Neural progenitor cell (in vitro differentiated cells): ENCODE data around the gene RANGAP1. TPM values are rescaled to one million over a fixed set of nuclear protein-coding genes. Genes with fewer than 3 reads are reported as not detected.

Experiments used
- DNase-seq: peaks from one replicate; pipeline ENCODE4 v3.0.0-alpha.2; 2016; ENCODE audit warnings: low spot score
- H2AFZ ChIP-seq: fragments of 200-600 bp; sonication (generic); replicated peaks from 2 replicates; pipeline ENCODE4 v1.6.1; 2016; ENCODE audit warnings: antibody characterized with exemption
- H3F3A ChIP-seq: fragments of 200-600 bp; sonication (generic); 2 replicates; pipeline ENCODE4 v1.6.1; 2016; ENCODE audit warnings: antibody characterized with exemption, low read depth
- H3K27ac ChIP-seq: fragments of 200-600 bp; sonication (generic); 2 replicates; pipeline ENCODE4 v1.5.1; 2016; ENCODE audit warnings: mild to moderate bottlenecking
- H3K27me3 ChIP-seq: fragments of 200-600 bp; sonication (generic); 2 replicates; pipeline ENCODE4 v1.6.1; 2016; ENCODE audit warnings: mild to moderate bottlenecking, moderate library complexity
- H3K36me3 ChIP-seq: fragments of 200-600 bp; sonication (generic); 2 replicates; pipeline ENCODE4 v1.5.1; 2016
- H3K4me1 ChIP-seq: fragments of 200-600 bp; sonication (generic); 2 replicates; pipeline ENCODE4 v1.6.1; 2016; ENCODE audit warnings: mixed run types
- H3K4me2 ChIP-seq: fragments of 200-600 bp; sonication (generic); 2 replicates; pipeline ENCODE4 v1.6.1; 2016
- H3K4me3 ChIP-seq: fragments of 200-600 bp; sonication (generic); 2 replicates; pipeline ENCODE4 v1.5.1; 2016
- H3K79me2 ChIP-seq: fragments of 200-600 bp; sonication (generic); 2 replicates; pipeline ENCODE4 v1.6.1; 2016; ENCODE audit warnings: low read depth
- H3K9ac ChIP-seq: fragments of 200-600 bp; sonication (generic); 2 replicates; pipeline ENCODE4 v1.6.1; 2016
- H3K9me3 ChIP-seq: fragments of 200-600 bp; sonication (generic); 2 replicates; pipeline ENCODE4 v1.5.1; 2016; ENCODE audit warnings: low read depth
- H4K20me1 ChIP-seq: fragments of 200-600 bp; sonication (generic); 2 replicates; pipeline ENCODE4 v1.6.1; 2016; ENCODE audit warnings: low read depth
- H3K27ac Mint-ChIP-seq: 3 replicates; pipeline ENCODE4 v1.8.0; 2021; ENCODE audit warnings: mixed read lengths
- H3K27me3 Mint-ChIP-seq: 2 replicates; pipeline ENCODE4 v1.8.0; 2022; ENCODE audit warnings: low read depth, mild to moderate bottlenecking, inconsistent platforms, moderate library complexity, mixed read lengths; ENCODE audit not compliant: insufficient read depth
- H3K36me3 Mint-ChIP-seq: 3 replicates; pipeline ENCODE4 v1.8.0; 2021; ENCODE audit warnings: mixed read lengths
- H3K4me1 Mint-ChIP-seq: 3 replicates; pipeline ENCODE4 v1.8.0; 2021; ENCODE audit warnings: mixed read lengths
- H3K4me3 Mint-ChIP-seq: 3 replicates; pipeline ENCODE4 v1.8.0; 2021; ENCODE audit warnings: mild to moderate bottlenecking, moderate library complexity, mixed read lengths
- H3K9me3 Mint-ChIP-seq: 3 replicates; pipeline ENCODE4 v1.8.0; 2020; ENCODE audit warnings: mixed read lengths
- EZH2 ChIP-seq: fragments of 200-600 bp; sonication (generic); IDR thresholded peaks from 2 replicates; pipeline ENCODE4 v1.6.1; 2017; ENCODE audit warnings: antibody characterized with exemption, mild to moderate bottlenecking, moderate library complexity
- EZH2phosphoT487 ChIP-seq: fragments of 200-600 bp; sonication (generic); IDR thresholded peaks from 2 replicates; pipeline ENCODE4 v1.6.1; 2017; ENCODE audit warnings: antibody characterized with exemption
- total RNA-seq: library from RNA; depleted of rRNA; stranded (reverse); fragments of >200 nt; gene quantifications from 2 replicates; pipeline ENCODE4 v1.2.3, GENCODE V29; 2015; ENCODE audit warnings: low replicate concordance
- TF ChIP-seq, protein P1 (sequence below): fragments of 200-600 bp; sonication (generic); IDR thresholded peaks from 2 replicates; pipeline ENCODE4 v1.5.1; 2017; ENCODE audit warnings: antibody characterized with exemption, mild to moderate bottlenecking

The RANGAP1 gene
- total RNA-seq, 1 donor from 2014 or later, result 53.4 TPM

- no peaks in the 10 kb centered on the region for H4K20me1 ChIP-seq
- no peak overlapping the region for H3K4me3 ChIP-seq
- H3K9me3 ChIP-seq, result no peaks in the 10 kb centered on the region
- no peak overlapping the region for H3K9ac ChIP-seq
- no peaks in the 10 kb centered on the region for H3K9me3 Mint-ChIP-seq
- no peaks in the 10 kb centered on the region for H3K36me3 ChIP-seq
- TF ChIP-seq, protein P1, sequence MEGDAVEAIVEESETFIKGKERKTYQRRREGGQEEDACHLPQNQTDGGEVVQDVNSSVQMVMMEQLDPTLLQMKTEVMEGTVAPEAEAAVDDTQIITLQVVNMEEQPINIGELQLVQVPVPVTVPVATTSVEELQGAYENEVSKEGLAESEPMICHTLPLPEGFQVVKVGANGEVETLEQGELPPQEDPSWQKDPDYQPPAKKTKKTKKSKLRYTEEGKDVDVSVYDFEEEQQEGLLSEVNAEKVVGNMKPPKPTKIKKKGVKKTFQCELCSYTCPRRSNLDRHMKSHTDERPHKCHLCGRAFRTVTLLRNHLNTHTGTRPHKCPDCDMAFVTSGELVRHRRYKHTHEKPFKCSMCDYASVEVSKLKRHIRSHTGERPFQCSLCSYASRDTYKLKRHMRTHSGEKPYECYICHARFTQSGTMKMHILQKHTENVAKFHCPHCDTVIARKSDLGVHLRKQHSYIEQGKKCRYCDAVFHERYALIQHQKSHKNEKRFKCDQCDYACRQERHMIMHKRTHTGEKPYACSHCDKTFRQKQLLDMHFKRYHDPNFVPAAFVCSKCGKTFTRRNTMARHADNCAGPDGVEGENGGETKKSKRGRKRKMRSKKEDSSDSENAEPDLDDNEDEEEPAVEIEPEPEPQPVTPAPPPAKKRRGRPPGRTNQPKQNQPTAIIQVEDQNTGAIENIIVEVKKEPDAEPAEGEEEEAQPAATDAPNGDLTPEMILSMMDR, result no peak
- TF ChIP-seq EZH2, result no peak
- TF ChIP-seq EZH2phosphoT487, result no peak
- no peaks in the 10 kb centered on the region for H3F3A ChIP-seq
- H3K4me3 Mint-ChIP-seq, result no peak overlapping the region
- H3K27me3 Mint-ChIP-seq, result no peaks in the 10 kb centered on the region
- H3K4me1 Mint-ChIP-seq, result no peaks in the 10 kb centered on the region
- no peaks in the 10 kb centered on the region for H3K4me1 ChIP-seq
- peaks cover 18% of the 10 kb centered on the region for H3K36me3 Mint-ChIP-seq
- H3K27ac ChIP-seq, result no peak overlapping the region
- H3K4me2 ChIP-seq, result no peak overlapping the region
- H3K79me2 ChIP-seq, result no peaks in the 10 kb centered on the region
- no peaks in the 10 kb centered on the region for H3K27me3 ChIP-seq
- no peak for DNase-seq
- no peak overlapping the region for H2AFZ ChIP-seq
- no peak overlapping the region for H3K27ac Mint-ChIP-seq
Observed at GRCh38 chr22:41333806-41334205, 47.8 kb upstream of the RANGAP1 start.

- DNase-seq, result no peak
- Mint-ChIP-seq H3K27me3 (peaks cover 2% of the 10 kb centered on the region), H3K9me3 (no peaks in the 10 kb centered on the region), H3K4me1 (no peaks in the 10 kb centered on the region), H3K4me3 (no peak overlapping the region), H3K27ac (no peak overlapping the region), H3K36me3 (peaks cover 19% of the 10 kb centered on the region)
- Histone ChIP-seq H3K9ac (no peak overlapping the region), H3F3A (no peaks in the 10 kb centered on the region), H3K4me1 (no peaks in the 10 kb centered on the region), H4K20me1 (no peaks in the 10 kb centered on the region), H3K36me3 (no peaks in the 10 kb centered on the region), H3K79me2 (no peaks in the 10 kb centered on the region), H3K27me3 (no peaks in the 10 kb centered on the region), H3K4me2 (no peak overlapping the region), H3K4me3 (no peak overlapping the region), H3K27ac (no peak overlapping the region), H2AFZ (no peak overlapping the region), H3K9me3 (no peaks in the 10 kb centered on the region)
- TF ChIP-seq EZH2phosphoT487, result no peak
- TF ChIP-seq, protein P1, result no peak
- no peak for TF ChIP-seq EZH2
Observed at GRCh38 chr22:41332217-41332939, 46.4 kb upstream of the RANGAP1 start.

DNA sequence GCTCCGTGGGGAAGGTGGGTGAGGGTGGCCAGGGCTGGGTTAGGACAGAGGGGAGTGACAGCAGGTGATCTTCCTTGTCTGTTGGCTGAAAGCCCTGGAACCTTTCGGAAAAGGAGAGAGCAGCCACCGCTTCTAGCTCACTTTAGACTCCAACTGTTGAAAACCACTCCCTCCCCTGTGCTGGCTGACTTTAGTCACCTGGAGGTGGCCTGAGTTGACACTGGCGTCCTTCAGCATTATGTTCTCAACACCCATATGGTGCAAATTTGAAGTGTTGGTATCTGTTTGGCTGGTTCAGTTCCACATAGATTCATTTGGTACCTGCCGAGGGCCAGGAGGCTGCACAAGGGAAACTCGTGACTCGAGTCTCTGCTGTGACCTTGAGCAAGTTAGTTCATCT is 44.2 kb upstream of the RANGAP1 start:
- H3K79me2 ChIP-seq, result no peaks in the 10 kb centered on the region
- Mint-ChIP-seq H3K4me1 (no peaks in the 10 kb centered on the region), H3K27me3 (peaks cover 2% of the 10 kb centered on the region), H3K4me3 (no peak overlapping the region), H3K27ac (no peak overlapping the region), H3K9me3 (no peaks in the 10 kb centered on the region), H3K36me3 (peaks cover 14% of the 10 kb centered on the region)
- H3K36me3 ChIP-seq, result no peaks in the 10 kb centered on the region
- no peaks in the 10 kb centered on the region for H3F3A ChIP-seq
- no peaks in the 10 kb centered on the region for H3K9me3 ChIP-seq
- H4K20me1 ChIP-seq, result no peaks in the 10 kb centered on the region
- no peaks in the 10 kb centered on the region for H3K27me3 ChIP-seq
- H3K4me3 ChIP-seq, result no peak overlapping the region
- H3K4me1 ChIP-seq, result no peaks in the 10 kb centered on the region
- TF ChIP-seq, protein P1, result no peak
- TF ChIP-seq EZH2 (no peak), EZH2phosphoT487 (no peak)
- no peak overlapping the region for H3K4me2 ChIP-seq
- H2AFZ ChIP-seq, result no peak overlapping the region
- DNase-seq, result no peak
- H3K27ac ChIP-seq, result no peak overlapping the region
- H3K9ac ChIP-seq, result no peak overlapping the region
